Measurements from ENCODE around the gene UTY.

UTY gene

DNA sequence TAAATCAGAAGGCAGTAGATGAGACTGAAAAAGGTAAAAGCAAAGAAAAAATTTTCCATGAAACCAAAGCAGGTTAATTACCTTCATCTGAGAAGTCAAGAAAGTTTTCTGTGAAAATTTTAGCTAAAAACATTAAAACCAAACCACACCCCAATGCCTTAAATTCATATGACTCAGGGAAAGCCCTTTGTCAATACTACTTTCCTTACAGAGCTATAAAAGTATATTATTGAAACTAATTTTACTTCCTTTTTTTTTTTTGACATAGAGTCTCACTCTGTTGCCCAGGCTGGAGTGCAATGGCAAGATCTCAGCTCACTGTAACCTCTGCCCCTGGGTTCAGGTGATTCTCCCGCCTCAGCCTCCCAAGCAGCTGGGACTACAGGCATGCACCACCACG, 117.2 kb downstream of the UTY start:
- no peak overlapping the region for H3K4me3 ChIP-seq (ENCODE audit: low read depth, low read length)
- TF ChIP-seq CTCF (IDR thresholded peaks at IDR 0.05; ENCODE audit: borderline replicate concordance, insufficient read depth, low read depth, low read length) = no peak

DNA sequence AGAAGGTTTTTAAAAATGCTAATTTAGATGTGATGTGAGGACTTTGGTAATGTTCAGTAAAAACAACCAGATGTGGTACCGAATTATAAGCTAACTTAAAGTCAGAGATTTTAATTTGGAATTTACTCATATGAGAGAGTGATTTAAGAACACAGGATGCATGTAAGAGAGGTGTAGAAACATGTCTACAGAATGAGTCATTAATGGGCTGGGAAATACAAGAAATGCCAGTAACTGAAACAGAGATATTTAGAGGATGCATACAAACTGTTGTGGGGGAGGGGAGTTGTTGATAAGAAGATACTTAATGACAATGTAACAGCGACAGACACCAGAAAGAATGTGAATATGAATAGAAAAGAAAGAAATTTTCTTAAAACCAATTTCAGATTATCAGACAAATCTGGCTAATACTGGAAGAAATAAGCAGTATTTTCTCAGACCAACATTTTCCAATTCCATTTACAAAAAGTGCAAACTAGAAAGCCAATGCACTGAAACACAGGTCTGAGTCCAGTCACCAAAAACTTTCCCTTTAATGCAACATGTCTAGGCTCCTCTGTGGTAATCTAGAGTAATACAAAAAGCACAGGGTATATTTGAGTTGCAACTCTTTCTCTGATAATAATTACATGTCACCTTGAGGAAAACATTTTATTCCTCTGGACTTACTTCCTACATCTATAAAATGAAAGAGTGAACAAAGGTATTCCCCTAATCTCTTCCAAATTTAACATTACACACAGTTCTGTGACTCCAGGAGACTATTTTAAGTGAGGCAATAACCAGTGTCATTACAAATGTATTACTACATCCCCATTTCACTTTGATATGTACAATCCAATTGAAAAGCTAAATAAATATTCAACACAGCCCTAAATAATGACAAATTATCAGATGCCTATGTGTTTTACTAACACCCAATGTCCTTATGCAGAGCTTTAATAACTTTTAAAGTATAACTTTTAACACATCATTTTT, 117.9 kb downstream of the UTY start:
- TF ChIP-seq CTCF (IDR thresholded peaks at IDR 0.05; ENCODE audit: borderline replicate concordance, insufficient read depth, low read depth, low read length) = no peak
- H3K4me3 ChIP-seq (ENCODE audit: low read depth, low read length) = no peak overlapping the region

- no peak overlapping the region for H3K4me3 ChIP-seq (ENCODE audit: low read depth, low read length)
- TF ChIP-seq CTCF (IDR thresholded peaks at IDR 0.05; ENCODE audit: borderline replicate concordance, insufficient read depth, low read depth, low read length) = no peak
Observed at GRCh38 chrY:13351443-13351842, 128.4 kb downstream of the UTY start.

- no peak overlapping the region for H3K4me3 ChIP-seq (ENCODE audit: low read depth, low read length)
- TF ChIP-seq CTCF (IDR thresholded peaks at IDR 0.05; ENCODE audit: borderline replicate concordance, insufficient read depth, low read depth, low read length) = no peak
Observed at GRCh38 chrY:13347106-13347505, 132.7 kb downstream of the UTY start.

DNA sequence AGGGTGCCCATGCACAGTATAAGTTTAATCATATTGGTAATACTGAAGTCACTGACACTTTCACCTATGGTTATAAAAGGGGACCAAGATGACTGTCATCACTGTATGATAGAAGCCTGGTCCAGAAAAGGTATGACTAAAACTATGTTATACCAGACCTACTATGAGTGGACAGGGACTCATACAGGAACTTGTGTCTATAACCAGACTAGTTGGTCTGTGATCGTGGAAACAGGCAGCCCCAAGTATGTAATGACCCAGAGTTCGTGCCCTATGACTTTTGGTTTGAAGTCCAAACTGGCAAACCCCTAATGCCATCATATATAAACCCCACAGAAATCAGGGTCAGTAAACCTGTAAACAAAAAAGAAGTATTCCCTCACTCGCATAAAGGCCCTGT, 134.3 kb downstream of the UTY start:
- no peak for TF ChIP-seq CTCF (IDR thresholded peaks at IDR 0.05; ENCODE audit: borderline replicate concordance, insufficient read depth, low read depth, low read length)
- H3K4me3 ChIP-seq (ENCODE audit: low read depth, low read length) = no peak overlapping the region

DNA sequence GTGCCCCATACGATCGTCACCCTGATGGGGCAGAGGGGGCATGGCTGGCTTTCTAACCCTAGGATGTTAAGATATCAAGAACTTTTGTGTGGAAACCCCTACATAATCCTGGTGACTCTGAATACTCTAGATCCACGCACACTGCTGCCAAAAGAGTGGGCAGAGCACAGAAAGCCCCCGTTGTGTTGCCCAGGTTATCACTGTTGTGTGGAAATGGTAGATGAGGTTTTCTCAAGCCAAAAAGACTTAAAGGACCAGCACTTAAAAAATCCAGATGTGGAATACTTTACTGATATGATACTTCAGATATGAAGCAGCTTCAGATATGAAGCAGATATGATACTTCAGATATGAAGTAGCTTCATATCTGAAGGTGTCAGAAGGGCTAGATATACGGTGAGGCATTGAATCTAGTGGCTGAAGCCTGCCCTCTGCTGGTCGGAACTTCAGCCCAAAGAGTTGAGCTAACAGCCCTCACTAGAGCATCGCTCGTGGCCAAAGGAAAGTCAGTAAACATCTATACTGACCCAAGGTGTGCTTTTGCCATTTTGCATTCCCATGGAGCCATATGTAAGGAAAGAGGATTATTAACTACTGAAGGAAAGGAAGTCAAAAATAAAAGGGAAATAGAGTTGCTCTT, 136.4 kb downstream of the UTY start:
- no peak for TF ChIP-seq CTCF (IDR thresholded peaks at IDR 0.05; ENCODE audit: borderline replicate concordance, insufficient read depth, low read depth, low read length)
- H3K4me3 ChIP-seq (ENCODE audit: low read depth, low read length) = no peak overlapping the region

Data from GM12875 (cell line).